Smooth muscle cell (in vitro differentiated cells): ENCODE data around the gene KRT1. TPM values are rescaled to one million over a fixed set of nuclear protein-coding genes. Genes with fewer than 3 reads are reported as not detected.

Source experiments
- DNase-seq: peaks from one replicate; lab custom pipeline; 2025; ENCODE audit not compliant: unreplicated experiment; lab: John Stamatoyannopoulos, UW
- H2AFZ ChIP-seq: fragments of 200-600 bp; sonication (generic); 2 replicates; pipeline ENCODE4 v1.6.0; 2016; ENCODE audit warnings: antibody characterized with exemption, low read depth, mild to moderate bottlenecking
- H3F3A ChIP-seq: fragments of 200-600 bp; sonication (generic); 2 replicates; pipeline ENCODE4 v1.6.0; 2017; ENCODE audit warnings: antibody characterized with exemption, low read depth
- H3K27ac ChIP-seq: fragments of 200-600 bp; sonication (generic); 2 replicates; pipeline ENCODE4 v1.5.1; 2016; ENCODE audit warnings: low read depth, mild to moderate bottlenecking
- H3K27me3 ChIP-seq: fragments of 200-600 bp; sonication (generic); 2 replicates; pipeline ENCODE4 v1.6.1; 2016; ENCODE audit warnings: low read depth, mild to moderate bottlenecking
- H3K36me3 ChIP-seq: fragments of 200-600 bp; sonication (generic); 2 replicates; pipeline ENCODE4 v1.5.1; 2016; ENCODE audit warnings: low read depth
- H3K4me1 ChIP-seq: fragments of 200-600 bp; sonication (generic); 2 replicates; pipeline ENCODE4 v1.5.1; 2016; ENCODE audit warnings: low read depth
- H3K4me2 ChIP-seq: fragments of 200-600 bp; sonication (generic); 2 replicates; pipeline ENCODE4 v1.6.0; 2016; ENCODE audit warnings: mild to moderate bottlenecking
- H3K4me3 ChIP-seq: fragments of 200-600 bp; sonication (generic); 2 replicates; pipeline ENCODE4 v1.5.1; 2016; ENCODE audit warnings: mild to moderate bottlenecking
- H3K79me2 ChIP-seq: fragments of 200-600 bp; sonication (generic); 2 replicates; pipeline ENCODE4 v1.6.0; 2016; ENCODE audit warnings: low read depth, mild to moderate bottlenecking
- H3K9ac ChIP-seq: fragments of 200-600 bp; sonication (generic); 2 replicates; pipeline ENCODE4 v1.6.0; 2016; ENCODE audit warnings: low read depth
- H3K9me3 ChIP-seq: fragments of 200-600 bp; sonication (generic); replicated peaks from 2 replicates; pipeline ENCODE4 v1.5.1; 2016; ENCODE audit warnings: low read depth
- H4K20me1 ChIP-seq: fragments of 200-600 bp; sonication (generic); 2 replicates; pipeline ENCODE4 v1.6.0; 2016; ENCODE audit warnings: low read depth
- CTCF ChIP-seq: fragments of 200-600 bp; sonication (generic); IDR thresholded peaks from 2 replicates; pipeline ENCODE4 v1.5.1; 2017; ENCODE audit warnings: borderline replicate concordance, mild to moderate bottlenecking, antibody characterized with exemption; ENCODE audit not compliant: insufficient read depth, poor library complexity, severe bottlenecking
- WGBS: methylation state at CpG from one replicate; pipeline ENCODE4 v1.1.7; 2016; ENCODE audit warnings: low lambda C conversion rate; 5-methylcytosine and 5-hydroxymethylcytosine counted together
- polyA plus RNA-seq: library from polyadenylated mRNA; unstranded; fragments of >200 nt; fragmentation: Nextera tagmentation; extraction: Ambion mirVana; gene quantifications from 2 replicates; pipeline ENCODE4 v1.2.1, GENCODE V29; 2016
- total RNA-seq: library from RNA; depleted of rRNA; stranded (reverse); fragments of >200 nt; gene quantifications from 2 replicates; pipeline ENCODE4 v1.2.3, GENCODE V29; 2014

Gene KRT1
- total and polyA plus RNA-seq, 2 experiments from 2014 or later = 5.6 to 13.5 TPM

- no peak for TF ChIP-seq CTCF
- H3K36me3 ChIP-seq = no peaks in the 10 kb centered on the region
- no peak overlapping the region for H3K27ac ChIP-seq
- H3K4me2 ChIP-seq = peak overlapping the region; percentile 2
- H2AFZ ChIP-seq = no peak overlapping the region
- no peak overlapping the region for H3K9ac ChIP-seq
- 74% methylated on average over 12 of the region's 12 CpGs for WGBS
- no peaks in the 10 kb centered on the region for H4K20me1 ChIP-seq
- peaks cover 48% of the 10 kb centered on the region for H3K27me3 ChIP-seq
- no peaks in the 10 kb centered on the region for H3K79me2 ChIP-seq
- H3F3A ChIP-seq = no peaks in the 10 kb centered on the region
- peaks cover 3% of the 10 kb centered on the region for H3K4me1 ChIP-seq
- DNase-seq = no peak
- H3K4me3 ChIP-seq = no peak overlapping the region
- H3K9me3 ChIP-seq = no peaks in the 10 kb centered on the region
Measured at GRCh38 chr12:52650520-52651081, 29.6 kb downstream of the KRT1 start.

- TF ChIP-seq CTCF = no peak
- no peak for DNase-seq
- peaks cover 3% of the 10 kb centered on the region for H3K4me1 ChIP-seq
- no peaks in the 10 kb centered on the region for H3K9me3 ChIP-seq
- peaks cover 40% of the 10 kb centered on the region for H3K27me3 ChIP-seq
- H3K36me3 ChIP-seq = no peaks in the 10 kb centered on the region
- H4K20me1 ChIP-seq = no peaks in the 10 kb centered on the region
- no peak overlapping the region for H3K4me3 ChIP-seq
- WGBS = 79% methylated on average over 6 of the region's 6 CpGs
- H3K79me2 ChIP-seq = no peaks in the 10 kb centered on the region
- H3K4me2 ChIP-seq = no peak overlapping the region
- H2AFZ ChIP-seq = no peak overlapping the region
- no peak overlapping the region for H3K27ac ChIP-seq
- H3K9ac ChIP-seq = no peak overlapping the region
- H3F3A ChIP-seq = no peaks in the 10 kb centered on the region
Measured at GRCh38 chr12:52649066-52649465, 31.1 kb downstream of the KRT1 start.

- H3K27ac ChIP-seq = no peak overlapping the region
- no peaks in the 10 kb centered on the region for H3F3A ChIP-seq
- H3K4me3 ChIP-seq = no peak overlapping the region
- WGBS = 92% methylated on average over 8 of the region's 8 CpGs
- H3K4me1 ChIP-seq = peaks cover 3% of the 10 kb centered on the region
- no peaks in the 10 kb centered on the region for H3K79me2 ChIP-seq
- H3K27me3 ChIP-seq = peaks cover 34% of the 10 kb centered on the region
- H4K20me1 ChIP-seq = no peaks in the 10 kb centered on the region
- H3K9ac ChIP-seq = no peak overlapping the region
- no peak overlapping the region for H2AFZ ChIP-seq
- no peak overlapping the region for H3K4me2 ChIP-seq
- no peak for TF ChIP-seq CTCF
- no peaks in the 10 kb centered on the region for H3K9me3 ChIP-seq
- DNase-seq = no peak
- H3K36me3 ChIP-seq = no peaks in the 10 kb centered on the region
Measured at GRCh38 chr12:52648012-52648550, 32.1 kb downstream of the KRT1 start.

- H2AFZ ChIP-seq = no peak overlapping the region
- H3K36me3 ChIP-seq = no peaks in the 10 kb centered on the region
- H3K9ac ChIP-seq = no peak overlapping the region
- no peaks in the 10 kb centered on the region for H3F3A ChIP-seq
- 93% methylated on average over 9 of the region's 9 CpGs for WGBS
- H3K27ac ChIP-seq = no peak overlapping the region
- peaks cover 31% of the 10 kb centered on the region for H3K27me3 ChIP-seq
- no peak overlapping the region for H3K4me2 ChIP-seq
- peaks cover 3% of the 10 kb centered on the region for H3K4me1 ChIP-seq
- no peaks in the 10 kb centered on the region for H3K79me2 ChIP-seq
- H3K4me3 ChIP-seq = no peak overlapping the region
- H4K20me1 ChIP-seq = no peaks in the 10 kb centered on the region
- no peak for TF ChIP-seq CTCF
- no peak for DNase-seq
- H3K9me3 ChIP-seq = no peaks in the 10 kb centered on the region
Measured at GRCh38 chr12:52647601-52648000, 32.6 kb downstream of the KRT1 start.
